GM12864 (cell line): ENCODE measurements around the gene LRRC43.

ENCODE experiments used
- DNase-seq: peaks from one replicate; pipeline ENCODE4 v3.0.0-alpha.2; 2011; ENCODE audit warnings: low read depth
- H3K4me3 ChIP-seq: 2 replicates; pipeline ENCODE4 v1.5.1; 2011; ENCODE audit warnings: mild to moderate bottlenecking, low read depth, low read length, control low read depth
- CTCF ChIP-seq: IDR thresholded peaks from 2 replicates; pipeline ENCODE4 v1.5.1; 2011; ENCODE audit warnings: low read depth, mild to moderate bottlenecking, moderate library complexity, low read length, control low read depth, inconsistent platforms; ENCODE audit errors: missing control alignments

Gene LRRC43

DNA sequence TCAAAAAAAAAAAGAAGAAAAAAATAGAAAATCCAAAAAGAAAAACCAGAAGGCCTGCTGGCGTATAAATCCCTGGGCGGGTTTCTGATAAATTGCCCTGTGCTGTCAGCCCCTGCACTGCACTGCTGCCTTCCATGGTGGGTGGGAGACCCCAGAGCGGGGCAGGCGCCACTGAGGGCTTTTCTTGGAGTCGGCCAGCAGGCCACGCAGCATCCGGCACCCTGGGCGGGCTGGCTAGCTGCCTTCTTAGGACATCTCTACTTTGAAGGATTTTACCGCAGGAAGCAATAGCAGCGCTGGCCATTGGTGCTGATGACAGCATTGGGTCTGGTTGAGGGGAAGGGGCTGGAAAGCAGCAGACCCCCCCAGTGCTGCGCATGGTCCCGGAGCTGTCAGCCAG lies 38.0 kb upstream of the LRRC43 start:
- no peak overlapping the region for H3K4me3 ChIP-seq
- no peak for TF ChIP-seq CTCF
- no peak for DNase-seq

DNA sequence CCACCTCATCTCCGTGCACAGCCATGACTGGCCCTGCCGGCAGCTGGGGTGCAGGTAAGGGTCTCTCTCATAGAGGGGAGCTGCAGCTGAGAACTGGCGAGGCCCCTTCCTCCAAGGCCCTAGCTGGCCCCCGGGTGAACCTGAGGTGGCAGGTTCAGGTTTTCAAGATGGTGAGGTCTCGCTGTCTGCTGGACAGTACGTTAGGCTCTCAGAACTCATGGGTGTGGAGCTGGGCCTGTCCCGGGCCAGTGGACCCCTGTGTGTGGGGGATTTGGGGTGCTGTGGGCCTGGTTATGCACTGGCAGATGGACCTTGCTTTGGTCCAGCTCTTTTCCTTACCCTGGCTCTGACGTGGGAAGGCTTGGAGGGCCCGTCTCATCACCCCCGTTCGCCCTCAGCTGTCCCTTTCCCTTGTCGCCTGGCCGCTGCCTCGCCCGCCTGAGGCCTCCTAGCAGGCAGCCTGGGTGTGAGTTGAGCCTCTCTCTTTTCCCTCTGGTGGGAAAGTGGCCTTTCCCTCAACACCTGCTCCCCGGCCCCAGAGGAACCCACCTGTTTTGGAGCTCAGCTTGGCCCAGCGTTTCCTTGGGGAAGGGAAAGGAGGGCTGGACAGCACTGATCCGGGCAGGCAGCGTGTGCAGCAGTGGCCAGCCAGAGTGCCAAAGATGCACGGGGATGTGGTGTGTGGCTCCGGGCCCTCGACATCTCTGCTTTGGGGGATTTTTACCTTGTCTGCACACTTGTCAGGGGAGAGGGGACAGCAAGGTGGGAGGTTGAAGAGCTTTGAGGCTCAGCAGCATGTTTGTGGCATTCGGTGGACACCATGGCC lies 37.2 kb upstream of the LRRC43 start:
- DNase-seq, result no peak
- H3K4me3 ChIP-seq, result no peak overlapping the region
- TF ChIP-seq CTCF, result no peak

DNA sequence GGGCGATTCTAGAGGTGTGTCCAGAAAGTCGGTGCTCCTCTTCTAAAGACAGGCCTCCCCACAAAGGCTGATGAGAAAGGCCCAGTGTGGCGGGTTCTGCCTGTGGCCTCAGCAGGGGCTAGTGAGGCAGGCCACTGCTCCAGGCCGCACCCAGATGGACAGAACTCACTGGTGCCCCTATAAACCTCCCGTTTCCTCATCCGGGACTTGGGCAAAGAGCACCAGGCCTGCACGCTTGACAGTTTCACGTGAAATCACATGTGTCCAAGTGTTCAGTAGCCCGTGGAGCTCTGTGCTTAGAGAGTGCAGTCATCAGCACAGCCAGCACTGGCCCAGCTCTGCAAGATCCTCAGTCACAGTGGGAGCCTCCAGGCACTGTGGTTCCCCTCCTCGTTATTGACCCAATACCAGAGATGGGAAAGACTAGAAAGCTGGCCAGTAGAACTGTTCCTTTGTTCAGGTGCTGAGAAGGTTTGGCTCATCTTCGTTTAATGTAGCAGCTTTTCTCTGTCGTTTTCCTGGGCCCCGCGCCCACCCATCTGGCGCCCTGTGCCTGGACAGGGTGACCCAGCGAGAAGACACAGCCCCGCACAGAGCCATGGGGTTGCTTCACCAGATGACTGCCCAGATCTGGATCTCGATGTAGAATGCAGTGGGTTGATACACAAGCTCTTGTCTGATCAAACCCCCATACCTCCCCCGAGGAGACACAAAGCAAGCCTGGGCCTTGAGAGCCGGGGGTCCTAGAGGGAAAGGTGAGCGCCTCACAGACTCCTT lies 35.2 kb upstream of the LRRC43 start:
- no peak for TF ChIP-seq CTCF
- no peak for DNase-seq

DNA sequence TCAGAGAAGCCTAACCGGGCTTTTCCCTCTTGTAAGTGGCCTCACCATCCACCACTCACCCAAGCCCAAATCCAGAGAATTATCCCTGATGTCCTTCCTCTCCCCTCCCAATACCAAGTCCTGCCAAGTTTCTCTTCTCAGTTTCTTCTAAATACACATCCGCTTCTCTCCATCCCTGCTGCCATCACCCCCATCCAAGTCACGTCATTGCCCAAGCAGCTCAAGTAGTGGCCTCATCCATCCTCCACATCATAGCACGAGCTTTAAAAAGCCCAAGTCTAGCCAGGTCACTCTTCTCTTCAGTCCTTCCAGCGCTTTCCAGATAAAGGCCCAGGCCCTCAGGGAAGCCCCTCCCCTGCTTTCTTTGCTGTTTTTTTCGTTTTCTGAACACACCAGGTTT lies 34.3 kb upstream of the LRRC43 start:
- no peak for TF ChIP-seq CTCF
- no peak overlapping the region for H3K4me3 ChIP-seq
- DNase-seq, result no peak

More for the DNA sequence above, 35.2 kb upstream of the LRRC43 start:
- H3K4me3 ChIP-seq, result no peak overlapping the region

- no peak overlapping the region for H3K4me3 ChIP-seq
- no peak for DNase-seq
- no peak for TF ChIP-seq CTCF
These were observed 32.7 kb upstream of the LRRC43 start for GRCh38 chr12:122150127-122150681.

DNA sequence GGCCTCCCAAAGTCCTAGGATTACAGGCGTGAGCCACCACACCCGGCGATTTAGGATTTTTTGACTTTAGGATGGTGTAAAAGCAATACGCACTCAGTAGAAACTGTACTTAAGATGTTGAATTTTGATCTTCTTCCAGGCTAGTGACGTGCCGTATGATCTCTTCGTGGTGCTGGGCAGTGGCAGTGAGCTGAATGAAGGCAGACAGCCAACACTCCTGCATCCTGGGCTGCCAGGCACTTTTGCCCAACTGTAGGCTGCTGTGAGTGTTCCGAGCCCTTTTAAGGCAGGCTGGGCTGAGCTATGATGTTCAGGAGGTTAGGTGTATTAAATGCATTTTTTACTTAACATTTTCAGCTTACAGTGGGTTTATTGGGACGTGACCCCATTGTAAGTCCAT lies 30.2 kb upstream of the LRRC43 start:
- TF ChIP-seq CTCF, result no peak
- DNase-seq, result no peak
- H3K4me3 ChIP-seq, result no peak overlapping the region
